ENCODE results near the gene ZNF322. TPM values are rescaled to one million over a fixed set of nuclear protein-coding genes. Genes with fewer than 3 reads are reported as not detected.

ZNF322 gene
- total RNA-seq, 1 experiment from 2014 or later: 39.1 TPM

DNA sequence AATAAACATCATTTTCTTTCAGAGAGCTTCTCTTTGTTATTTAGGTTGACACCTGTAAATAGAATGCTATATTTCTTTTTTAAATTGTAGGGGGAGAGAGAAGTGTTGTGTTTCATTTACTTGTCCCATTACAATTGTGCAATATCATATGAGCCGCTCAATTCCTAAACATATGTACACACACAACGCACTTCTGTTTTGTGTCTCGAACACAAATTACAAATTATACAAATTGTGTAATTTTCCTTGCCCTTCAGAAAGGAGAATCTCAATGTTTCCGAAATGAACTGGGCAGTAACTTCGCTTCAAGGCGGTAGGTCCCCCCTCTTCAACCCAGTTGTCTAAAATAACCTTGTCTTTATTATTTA, 65.4 kb downstream of the ZNF322 start:
- Histone ChIP-seq H3K79me1 (ENCODE audit: insufficient read depth, low read depth, low read length, poor library complexity, severe bottlenecking) (peaks cover 5% of the 10 kb centered on the region), H3K9ac (ENCODE audit: extremely low read depth, insufficient read length, low read length) (peak overlapping the region; percentile 36), H2BK12ac (ENCODE audit: insufficient read length, low read depth, low read length) (no peak overlapping the region), H3K9me3 (ENCODE audit: control insufficient read depth, low read depth, low read length) (no peaks in the 10 kb centered on the region), H3K27ac (ENCODE audit: insufficient read length, low read depth, low read length) (no peak overlapping the region), H4K5ac (ENCODE audit: insufficient read length, low read depth, low read length) (no peak overlapping the region), H3K4me2 (ENCODE audit: insufficient read depth, insufficient read length, low read length) (peak overlapping the region; percentile 99), H2BK5ac (ENCODE audit: insufficient read length, low read length) (no peak overlapping the region), H2AFZ (ENCODE audit: low read length) (peak overlapping the region; percentile 66), H3K4me1 (ENCODE audit: insufficient read depth, low read length) (no peaks in the 10 kb centered on the region; the same call in 1 of the 2 replicates), H3K27me3 (ENCODE audit: insufficient read depth, low read length) (no peaks in the 10 kb centered on the region), H4K91ac (ENCODE audit: insufficient read length, low read depth, low read length) (no peak overlapping the region), H4K8ac (replicated peaks; ENCODE audit: insufficient read length, low read depth, low read length) (no peak overlapping the region), H3K23me2 (ENCODE audit: insufficient read length, low read depth, low read length, poor library complexity, severe bottlenecking) (peaks cover 21% of the 10 kb centered on the region), H3T11ph (ENCODE audit: low read length) (no peak overlapping the region), H3K18ac (ENCODE audit: insufficient read length, low read depth, low read length) (no peak overlapping the region), H2BK15ac (ENCODE audit: low read depth, low read length) (no peak overlapping the region), H2BK120ac (ENCODE audit: low read depth, low read length, poor library complexity, severe bottlenecking) (no peak overlapping the region), H4K20me1 (ENCODE audit: control insufficient read depth, insufficient read depth, insufficient read length) (no peaks in the 10 kb centered on the region), H2BK20ac (ENCODE audit: low read depth, low read length, poor library complexity, severe bottlenecking) (no peak overlapping the region), H3K79me2 (ENCODE audit: insufficient read depth, low read length) (peaks cover 3% of the 10 kb centered on the region; the same call in 1 of the 2 replicates), H2AK5ac (ENCODE audit: insufficient read length, low read length) (no peak overlapping the region), H3K4ac (ENCODE audit: low read depth, low read length) (no peak overlapping the region), H3K23ac (ENCODE audit: insufficient read length, low read depth, low read length) (no peak overlapping the region), H3K56ac (ENCODE audit: insufficient read length, low read depth, low read length) (no peak overlapping the region), H3K14ac (ENCODE audit: insufficient read depth, low read length) (no peak overlapping the region)
- H3K27ac Mint-ChIP-seq: no peak overlapping the region
- peaks cover 9 to 11% of the 10 kb centered on the region in 2 experiments for H3K4me1 Mint-ChIP-seq
- no peak for DNase-seq
- TF ChIP-seq, protein P1, sequence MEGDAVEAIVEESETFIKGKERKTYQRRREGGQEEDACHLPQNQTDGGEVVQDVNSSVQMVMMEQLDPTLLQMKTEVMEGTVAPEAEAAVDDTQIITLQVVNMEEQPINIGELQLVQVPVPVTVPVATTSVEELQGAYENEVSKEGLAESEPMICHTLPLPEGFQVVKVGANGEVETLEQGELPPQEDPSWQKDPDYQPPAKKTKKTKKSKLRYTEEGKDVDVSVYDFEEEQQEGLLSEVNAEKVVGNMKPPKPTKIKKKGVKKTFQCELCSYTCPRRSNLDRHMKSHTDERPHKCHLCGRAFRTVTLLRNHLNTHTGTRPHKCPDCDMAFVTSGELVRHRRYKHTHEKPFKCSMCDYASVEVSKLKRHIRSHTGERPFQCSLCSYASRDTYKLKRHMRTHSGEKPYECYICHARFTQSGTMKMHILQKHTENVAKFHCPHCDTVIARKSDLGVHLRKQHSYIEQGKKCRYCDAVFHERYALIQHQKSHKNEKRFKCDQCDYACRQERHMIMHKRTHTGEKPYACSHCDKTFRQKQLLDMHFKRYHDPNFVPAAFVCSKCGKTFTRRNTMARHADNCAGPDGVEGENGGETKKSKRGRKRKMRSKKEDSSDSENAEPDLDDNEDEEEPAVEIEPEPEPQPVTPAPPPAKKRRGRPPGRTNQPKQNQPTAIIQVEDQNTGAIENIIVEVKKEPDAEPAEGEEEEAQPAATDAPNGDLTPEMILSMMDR (conservative IDR thresholded peaks at IDR 0.05): no peak
- H3K27me3 Mint-ChIP-seq (ENCODE audit: low read depth): peaks cover 5% of the 10 kb centered on the region; the same call in 1 of the 2 replicates
- no peak overlapping the region for H3K4me3 Mint-ChIP-seq
- peaks cover 2 to 11% (median 11%) of the 10 kb centered on the region in 3 experiments; a peak in 5 of 7 replicates for H3K36me3 Mint-ChIP-seq (ENCODE audit: insufficient read depth in 1 of 3, low read depth in 3 of 3)
- no peaks in the 10 kb centered on the region for H3K9me3 Mint-ChIP-seq
- WGBS (ENCODE audit: extremely low coverage, insufficient read length, low lambda C conversion rate): no CpG with 5 or more reads among the region's 6 CpGs
